Activated naive CD4-positive, alpha-beta T cell treated with anti-CD3 and anti-CD28 coated beads, Interleukin-2, amount 10 ng/mL, durations not matched to agents 7 days and 5 days (primary cell): ENCODE measurements around the gene VWA5B1.
"Not testable (repeated sequence)": the region's sequence is repeated elsewhere in the genome, so short reads cannot be mapped to it uniquely, and the experiment has no call there.

ENCODE experiments used
- CTCF ChIA-PET: fragments of 350-600 bp; sonication (Branson Sonifier 250); formaldehyde crosslinking; loops from one replicate; lab custom pipeline; 2021; ENCODE audit warnings: antibody characterized with exemption; lab: Charles Lee
- DNase-seq: peaks from one replicate; pipeline ENCODE4 v3.0.0-alpha.2; 2020
- H3K27ac Mint-ChIP-seq: one replicate; pipeline ENCODE4 v1.8.0; 2021; ENCODE audit warnings: mild to moderate bottlenecking, moderate library complexity, mixed read lengths
- H3K27me3 Mint-ChIP-seq: one replicate; pipeline ENCODE4 v1.8.0; 2021; ENCODE audit warnings: mild to moderate bottlenecking, mixed read lengths
- H3K36me3 Mint-ChIP-seq: one replicate; pipeline ENCODE4 v1.8.0; 2021; ENCODE audit warnings: mixed read lengths
- H3K4me1 Mint-ChIP-seq: one replicate; pipeline ENCODE4 v1.8.0; 2021; ENCODE audit warnings: mixed read lengths
- H3K4me3 Mint-ChIP-seq: one replicate; pipeline ENCODE4 v1.8.0; 2021; ENCODE audit warnings: mild to moderate bottlenecking, moderate library complexity, mixed read lengths
- H3K9me3 Mint-ChIP-seq: one replicate; pipeline ENCODE4 v1.8.0; 2021; ENCODE audit warnings: mixed read lengths

The VWA5B1 gene

DNA sequence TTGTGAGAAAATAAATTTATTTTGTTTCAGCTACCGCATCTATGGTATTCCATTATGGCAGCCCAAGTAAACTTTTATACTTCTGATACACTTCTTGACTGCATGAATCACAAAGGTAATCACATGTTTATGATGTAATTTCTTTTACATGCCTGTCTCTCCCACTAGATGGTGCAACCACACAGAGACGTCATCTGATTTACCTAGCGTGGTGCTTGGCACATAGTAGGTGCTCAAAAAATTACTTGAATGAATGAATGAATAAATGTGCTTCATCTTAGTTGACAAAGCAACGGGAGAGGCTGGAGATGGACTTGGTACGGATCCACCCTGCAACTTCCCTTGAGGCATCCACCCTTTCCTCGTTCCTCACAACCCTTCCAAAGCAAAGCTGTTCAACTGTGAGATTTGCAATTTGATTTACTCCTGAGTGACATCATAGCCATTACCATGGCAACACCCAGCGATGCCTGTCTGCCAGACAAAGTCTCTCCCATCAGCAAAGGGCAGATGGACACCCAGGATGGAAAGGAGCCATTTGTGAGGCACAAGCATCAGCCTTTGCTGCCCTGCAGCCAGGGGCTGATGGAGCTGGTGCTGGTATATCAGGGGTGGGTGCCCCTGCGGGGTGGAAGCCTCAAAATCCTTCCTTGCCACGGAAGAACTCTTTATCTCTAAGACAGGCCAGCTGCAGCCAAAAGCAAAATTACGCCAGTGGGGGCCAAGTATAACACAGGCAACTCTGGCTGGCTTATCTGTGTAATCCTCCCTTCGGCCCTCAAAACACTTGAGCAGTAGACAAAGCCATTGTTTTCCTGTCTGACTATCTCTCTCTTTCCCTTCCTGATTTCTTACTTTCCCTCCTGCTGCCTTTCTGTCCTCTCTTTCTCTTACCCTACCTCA, 18.9 kb upstream of the VWA5B1 start:
- DNase-seq = no peak
- Mint-ChIP-seq H3K27me3 (peaks cover 27% of the 10 kb centered on the region), H3K9me3 (peaks cover 2% of the 10 kb centered on the region), H3K36me3 (no peaks in the 10 kb centered on the region), H3K27ac (no peak overlapping the region), H3K4me1 (no peaks in the 10 kb centered on the region), H3K4me3 (no peak overlapping the region)
- CTCF ChIA-PET = no interaction called here

- CTCF ChIA-PET = interaction anchor here (0.6 to 0.7 kb wide), 2 partner anchors 53 to 85 kb away, joined by 3 read pairs; no protein-coding TSS in a partner anchor
- not testable (repeated sequence) for H3K4me3 Mint-ChIP-seq
These were observed 17.0 kb upstream of the VWA5B1 start for GRCh38 chr1:20273716-20274115.

GRCh38 chr1:20275319-20275925, 15.3 kb upstream of the VWA5B1 start:
- no peaks in the 10 kb centered on the region for H3K36me3 Mint-ChIP-seq
- no peak for DNase-seq
- no peak overlapping the region for H3K4me3 Mint-ChIP-seq
- H3K4me1 Mint-ChIP-seq = no peaks in the 10 kb centered on the region
- H3K27me3 Mint-ChIP-seq = peaks cover 50% of the 10 kb centered on the region
- CTCF ChIA-PET = no interaction called here
- H3K9me3 Mint-ChIP-seq = peaks cover 2% of the 10 kb centered on the region
- no peak overlapping the region for H3K27ac Mint-ChIP-seq

More at GRCh38 chr1:20273716-20274115, 17.0 kb upstream of the VWA5B1 start:
- not testable (repeated sequence) for H3K9me3 Mint-ChIP-seq, DNase-seq, H3K27ac Mint-ChIP-seq, H3K4me1 Mint-ChIP-seq, H3K36me3 Mint-ChIP-seq
- H3K27me3 Mint-ChIP-seq = peaks cover 46% of the 10 kb centered on the region

- Mint-ChIP-seq H3K9me3 (no peaks in the 10 kb centered on the region), H3K36me3 (no peaks in the 10 kb centered on the region), H3K27me3 (peaks cover 54% of the 10 kb centered on the region), H3K4me1 (no peaks in the 10 kb centered on the region), H3K4me3 (no peak overlapping the region), H3K27ac (no peak overlapping the region)
- no peak for DNase-seq
- CTCF ChIA-PET = no interaction called here
These were observed 14.1 kb upstream of the VWA5B1 start for GRCh38 chr1:20276485-20277159.

DNA sequence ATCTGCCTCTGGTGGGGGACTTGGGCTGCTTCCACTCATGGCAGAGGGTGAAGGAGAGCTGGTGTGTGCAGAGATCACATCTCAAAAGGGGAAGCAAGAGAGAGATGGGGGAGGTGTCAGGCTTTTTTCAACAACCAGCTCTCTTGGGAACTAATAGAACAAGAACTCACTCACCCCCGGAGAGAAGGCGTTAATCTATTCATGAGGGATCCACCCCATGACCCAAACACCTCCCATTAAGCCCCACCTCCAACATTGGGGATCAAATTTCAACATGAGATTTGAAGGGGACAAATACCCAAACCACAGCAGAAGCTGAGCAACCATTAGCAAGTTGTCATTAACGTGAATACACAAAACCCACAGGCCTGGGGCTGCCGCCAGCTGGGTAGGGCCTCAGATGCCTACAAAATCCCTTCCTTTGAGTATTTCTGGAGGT, 12.0 kb upstream of the VWA5B1 start:
- CTCF ChIA-PET = no interaction called here
- DNase-seq = no peak
- H3K27ac Mint-ChIP-seq = no peak overlapping the region
- no peak overlapping the region for H3K4me3 Mint-ChIP-seq
- no peaks in the 10 kb centered on the region for H3K36me3 Mint-ChIP-seq
- H3K9me3 Mint-ChIP-seq = no peaks in the 10 kb centered on the region
- no peaks in the 10 kb centered on the region for H3K4me1 Mint-ChIP-seq
- peaks cover 56% of the 10 kb centered on the region for H3K27me3 Mint-ChIP-seq

DNA sequence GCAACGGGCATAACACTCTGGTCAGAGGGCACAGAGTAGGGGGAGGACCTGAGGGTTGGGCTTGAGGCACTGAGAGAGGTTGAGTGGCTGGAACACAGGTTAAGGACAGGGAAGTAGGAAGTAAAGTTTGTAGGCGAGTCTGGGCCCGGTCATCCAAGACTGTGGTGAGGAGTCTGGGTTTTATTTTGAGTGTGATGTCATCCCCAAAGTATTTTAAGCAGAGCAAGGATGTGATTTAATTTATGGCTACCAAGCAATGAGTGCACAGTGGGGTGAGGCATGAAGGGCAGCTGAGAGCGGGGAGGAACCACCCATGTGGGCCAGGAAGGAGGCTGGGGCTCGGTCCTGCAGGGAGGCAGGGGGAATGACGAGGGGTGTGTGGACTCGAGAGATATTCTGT, 11.2 kb upstream of the VWA5B1 start:
- no peaks in the 10 kb centered on the region for H3K36me3 Mint-ChIP-seq
- peaks cover 61% of the 10 kb centered on the region for H3K27me3 Mint-ChIP-seq
- no peaks in the 10 kb centered on the region for H3K9me3 Mint-ChIP-seq
- DNase-seq = no peak
- H3K4me1 Mint-ChIP-seq = no peaks in the 10 kb centered on the region
- no peak overlapping the region for H3K27ac Mint-ChIP-seq
- H3K4me3 Mint-ChIP-seq = no peak overlapping the region
- CTCF ChIA-PET = no interaction called here

GRCh38 chr1:20280341-20280740, 10.3 kb upstream of the VWA5B1 start:
- Mint-ChIP-seq H3K9me3 (no peaks in the 10 kb centered on the region), H3K27me3 (peaks cover 68% of the 10 kb centered on the region), H3K4me3 (no peak overlapping the region), H3K36me3 (no peaks in the 10 kb centered on the region), H3K4me1 (no peaks in the 10 kb centered on the region), H3K27ac (no peak overlapping the region)
- CTCF ChIA-PET = no interaction called here
- DNase-seq = no peak

DNA sequence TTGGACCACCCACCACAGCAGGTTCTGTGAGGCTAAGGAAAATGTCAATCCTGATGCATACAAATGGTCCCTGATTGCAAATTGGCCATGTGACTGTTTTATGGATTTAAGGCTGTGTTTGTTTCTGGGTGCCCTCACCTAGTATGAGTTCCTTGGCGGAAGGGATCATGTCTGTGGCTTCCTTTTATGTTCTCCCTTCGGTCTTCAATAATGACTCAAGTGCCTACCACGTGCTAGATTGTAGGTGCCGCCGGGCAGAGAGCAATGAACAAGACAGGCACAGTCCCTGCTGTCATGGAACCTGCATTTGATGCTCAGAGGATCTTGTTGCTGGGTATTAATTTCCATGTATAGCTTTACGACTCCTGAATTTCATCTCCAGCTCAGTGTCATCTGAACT, 9.8 kb upstream of the VWA5B1 start:
- Mint-ChIP-seq H3K4me3 (no peak overlapping the region), H3K9me3 (no peaks in the 10 kb centered on the region), H3K36me3 (no peaks in the 10 kb centered on the region), H3K4me1 (no peaks in the 10 kb centered on the region), H3K27ac (no peak overlapping the region), H3K27me3 (peaks cover 68% of the 10 kb centered on the region)
- CTCF ChIA-PET = no interaction called here
- DNase-seq = no peak

DNA sequence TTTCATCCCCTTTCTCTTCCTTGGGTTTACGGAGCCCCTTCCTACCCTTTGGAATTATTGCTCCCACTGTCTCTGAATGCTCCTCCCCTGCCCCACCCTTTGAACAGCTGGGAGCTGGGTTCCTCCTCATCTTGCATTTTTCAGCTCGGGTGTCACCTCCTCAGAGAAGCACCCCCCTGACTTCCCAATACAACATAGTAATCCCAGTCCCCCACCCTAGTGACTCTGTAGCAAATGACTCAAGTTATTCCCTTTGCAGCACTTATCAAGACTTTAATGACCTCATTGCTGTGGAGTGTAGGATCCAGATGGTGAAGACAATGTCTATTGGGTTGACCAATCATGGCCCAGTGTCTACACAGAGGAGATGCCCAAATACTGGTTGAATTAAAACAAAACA, 8.9 kb upstream of the VWA5B1 start:
- no peak for DNase-seq
- H3K27ac Mint-ChIP-seq = no peak overlapping the region
- CTCF ChIA-PET = no interaction called here
- H3K4me1 Mint-ChIP-seq = no peaks in the 10 kb centered on the region
- H3K36me3 Mint-ChIP-seq = no peaks in the 10 kb centered on the region
- H3K27me3 Mint-ChIP-seq = peaks cover 72% of the 10 kb centered on the region
- H3K9me3 Mint-ChIP-seq = no peaks in the 10 kb centered on the region
- no peak overlapping the region for H3K4me3 Mint-ChIP-seq

- CTCF ChIA-PET = no interaction called here
These were observed 8.1 kb upstream of the VWA5B1 start for GRCh38 chr1:20282533-20282932.

DNA sequence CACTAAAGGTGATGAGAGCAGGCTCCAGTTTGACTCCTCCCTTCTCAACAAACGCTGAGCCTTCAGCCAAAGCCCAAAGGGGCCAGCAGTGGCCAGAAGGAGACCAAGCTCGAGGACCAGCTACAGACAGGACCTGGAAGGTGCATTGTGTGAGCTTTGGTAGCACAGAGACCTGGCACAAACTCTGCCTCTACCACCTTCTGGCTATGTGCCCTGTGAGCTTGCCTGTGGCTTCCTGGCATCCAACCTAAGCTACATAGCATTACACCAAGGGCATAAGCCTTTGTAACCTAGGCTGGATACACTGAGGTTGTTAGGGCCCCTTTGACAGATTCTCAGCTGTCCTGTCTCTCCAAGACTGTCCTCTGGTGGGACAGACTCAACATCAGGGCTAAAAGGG, 6.6 kb upstream of the VWA5B1 start:
- H3K27ac Mint-ChIP-seq = no peak overlapping the region
- H3K9me3 Mint-ChIP-seq = no peaks in the 10 kb centered on the region
- H3K27me3 Mint-ChIP-seq = peaks cover 62% of the 10 kb centered on the region
- H3K4me1 Mint-ChIP-seq = no peaks in the 10 kb centered on the region
- H3K4me3 Mint-ChIP-seq = no peak overlapping the region
- CTCF ChIA-PET = no interaction called here
- no peak for DNase-seq
- no peaks in the 10 kb centered on the region for H3K36me3 Mint-ChIP-seq

More at GRCh38 chr1:20282533-20282932, 8.1 kb upstream of the VWA5B1 start:
- H3K4me1 Mint-ChIP-seq = no peaks in the 10 kb centered on the region
- H3K4me3 Mint-ChIP-seq = no peak overlapping the region
- no peak overlapping the region for H3K27ac Mint-ChIP-seq
- no peak for DNase-seq
- peaks cover 65% of the 10 kb centered on the region for H3K27me3 Mint-ChIP-seq
- no peaks in the 10 kb centered on the region for H3K9me3 Mint-ChIP-seq
- H3K36me3 Mint-ChIP-seq = no peaks in the 10 kb centered on the region

DNA sequence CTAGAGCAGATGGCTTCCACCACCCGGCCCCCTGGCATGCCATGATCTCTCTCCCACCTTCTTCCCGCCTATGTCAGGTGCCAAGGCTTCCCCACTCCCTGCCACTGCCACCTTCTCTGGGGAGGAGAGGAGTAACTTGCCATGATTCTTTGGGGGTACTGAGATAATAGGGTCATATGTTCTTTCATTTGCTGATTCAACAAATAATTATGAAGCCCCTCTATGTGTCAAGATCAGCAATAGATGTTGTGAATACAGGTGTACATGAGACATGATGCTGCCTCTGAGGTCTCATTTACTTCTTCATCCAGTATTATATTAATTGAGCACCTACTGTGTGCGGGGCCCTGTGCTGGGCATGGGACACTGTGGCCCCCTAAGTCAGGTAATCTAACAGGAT, 6.0 kb upstream of the VWA5B1 start:
- Mint-ChIP-seq H3K27ac (no peak overlapping the region), H3K4me1 (no peaks in the 10 kb centered on the region), H3K9me3 (no peaks in the 10 kb centered on the region), H3K36me3 (no peaks in the 10 kb centered on the region), H3K27me3 (peaks cover 68% of the 10 kb centered on the region), H3K4me3 (no peak overlapping the region)
- CTCF ChIA-PET = no interaction called here
- no peak for DNase-seq

DNA sequence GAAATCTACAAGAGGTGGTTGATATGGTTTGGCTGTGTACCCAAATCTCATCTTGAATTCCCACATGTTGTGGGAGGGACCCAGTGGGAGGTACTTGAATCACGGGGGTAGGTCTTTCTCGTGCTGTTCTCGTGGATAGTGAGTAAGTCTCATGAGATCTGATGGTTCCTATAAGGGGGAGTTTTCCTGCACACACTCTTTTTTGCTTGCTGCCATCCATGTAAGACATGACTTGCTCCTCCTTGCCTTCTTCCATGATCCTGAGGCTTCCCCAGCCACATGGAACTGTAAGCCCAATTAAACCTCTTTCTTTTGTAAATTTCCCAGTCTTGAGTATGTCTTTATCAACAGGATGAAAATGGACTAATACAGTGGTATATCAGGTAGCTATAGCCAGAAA, 5.2 kb upstream of the VWA5B1 start:
- no peak overlapping the region for H3K4me3 Mint-ChIP-seq
- no peaks in the 10 kb centered on the region for H3K36me3 Mint-ChIP-seq
- peaks cover 74% of the 10 kb centered on the region for H3K27me3 Mint-ChIP-seq
- H3K27ac Mint-ChIP-seq = no peak overlapping the region
- no peaks in the 10 kb centered on the region for H3K4me1 Mint-ChIP-seq
- H3K9me3 Mint-ChIP-seq = no peaks in the 10 kb centered on the region
- CTCF ChIA-PET = no interaction called here
- DNase-seq = no peak

GRCh38 chr1:20287696-20288095, 3.0 kb upstream of the VWA5B1 start:
- H3K9me3 Mint-ChIP-seq, H3K4me3 Mint-ChIP-seq, H3K36me3 Mint-ChIP-seq, DNase-seq, CTCF ChIA-PET, H3K27ac Mint-ChIP-seq: not testable (repeated sequence)
- H3K4me1 Mint-ChIP-seq = peaks cover 12% of the 10 kb centered on the region
- peaks cover 81% of the 10 kb centered on the region for H3K27me3 Mint-ChIP-seq
